Measurements from ENCODE around the gene SEPTIN1.

Gene SEPTIN1

GRCh38 chr16:30382111-30382881 lies at the start of gene SEPTIN1:
TSS of gene SEPTIN1 (minus strand) at chr16:30382561. CDS start at chr16:30382542, 19 bp downstream.
- H3K27ac Mint-ChIP-seq = peak within 1 kb of the TSS; percentile 98
- no peaks in the 10 kb centered on the region for H3K27me3 Mint-ChIP-seq
- peaks cover 66% of the 10 kb centered on the region for H3K4me1 Mint-ChIP-seq
- no peaks in the 10 kb centered on the region for H3K9me3 Mint-ChIP-seq
- peak within 1 kb of the TSS; percentile 87 for H3K4me3 Mint-ChIP-seq
- H3K36me3 Mint-ChIP-seq = peaks cover 19% of the 10 kb centered on the region
- peak; percentile 64 for ATAC-seq

GRCh38 chr16:30430428-30430970 lies 48.1 kb upstream of the SEPTIN1 start:
- H3K27ac Mint-ChIP-seq = no peak overlapping the region
- H3K4me3 Mint-ChIP-seq = no peak overlapping the region
- peaks cover 21% of the 10 kb centered on the region for H3K4me1 Mint-ChIP-seq
- peak; percentile 25 for ATAC-seq
- H3K9me3 Mint-ChIP-seq = no peaks in the 10 kb centered on the region
- peaks cover 17% of the 10 kb centered on the region for H3K36me3 Mint-ChIP-seq
- no peaks in the 10 kb centered on the region for H3K27me3 Mint-ChIP-seq

GRCh38 chr16:30429678-30430427 lies 47.5 kb upstream of the SEPTIN1 start, which contains the start of gene DCTPP1:
TSS of gene DCTPP1 (minus strand) at chr16:30430030. CDS start at chr16:30429980, 50 bp downstream.
- H3K36me3 Mint-ChIP-seq = peaks cover 17% of the 10 kb centered on the region
- ATAC-seq = peak; percentile 99
- H3K4me3 Mint-ChIP-seq = no peak within 1 kb of the TSS
- peaks cover 18% of the 10 kb centered on the region for H3K4me1 Mint-ChIP-seq
- no peak within 1 kb of the TSS for H3K27ac Mint-ChIP-seq
- H3K9me3 Mint-ChIP-seq = no peaks in the 10 kb centered on the region
- H3K27me3 Mint-ChIP-seq = no peaks in the 10 kb centered on the region

- no peaks in the 10 kb centered on the region for H3K27me3 Mint-ChIP-seq
- no peak overlapping the region for H3K4me3 Mint-ChIP-seq
- H3K27ac Mint-ChIP-seq = no peak overlapping the region
- H3K9me3 Mint-ChIP-seq = no peaks in the 10 kb centered on the region
- ATAC-seq = no peak
- H3K4me1 Mint-ChIP-seq = peaks cover 13% of the 10 kb centered on the region
- H3K36me3 Mint-ChIP-seq = peaks cover 17% of the 10 kb centered on the region
These were observed 47.0 kb upstream of the SEPTIN1 start for GRCh38 chr16:30429418-30429677.

GRCh38 chr16:30428055-30428454 lies 45.7 kb upstream of the SEPTIN1 start:
- Mint-ChIP-seq H3K36me3 (peaks cover 29% of the 10 kb centered on the region), H3K27ac (no peak overlapping the region), H3K4me1 (peaks cover 7% of the 10 kb centered on the region), H3K4me3 (peak overlapping the region; percentile 1), H3K9me3 (no peaks in the 10 kb centered on the region), H3K27me3 (no peaks in the 10 kb centered on the region)
- no peak for ATAC-seq

- Mint-ChIP-seq H3K27ac (no peak overlapping the region), H3K36me3 (peaks cover 39% of the 10 kb centered on the region), H3K9me3 (no peaks in the 10 kb centered on the region), H3K4me1 (peaks cover 25% of the 10 kb centered on the region), H3K27me3 (no peaks in the 10 kb centered on the region), H3K4me3 (no peak overlapping the region)
- no peak for ATAC-seq
These were observed 38.6 kb upstream of the SEPTIN1 start for GRCh38 chr16:30421010-30421409.

GRCh38 chr16:30418350-30419181 lies 36.2 kb upstream of the SEPTIN1 start:
- Mint-ChIP-seq H3K27me3 (no peaks in the 10 kb centered on the region), H3K36me3 (peaks cover 30% of the 10 kb centered on the region)

GRCh38 chr16:30417529-30418349 lies 35.4 kb upstream of the SEPTIN1 start:
- peak; percentile 93 for ATAC-seq
- Mint-ChIP-seq H3K4me3 (peak overlapping the region; percentile 78), H3K36me3 (peaks cover 29% of the 10 kb centered on the region), H3K27me3 (no peaks in the 10 kb centered on the region), H3K27ac (peak overlapping the region; percentile 70), H3K4me1 (peaks cover 22% of the 10 kb centered on the region), H3K9me3 (no peaks in the 10 kb centered on the region)

More at GRCh38 chr16:30418350-30419181, 36.2 kb upstream of the SEPTIN1 start:
- ATAC-seq = no peak
- Mint-ChIP-seq H3K4me3 (peak overlapping the region; percentile 78), H3K9me3 (no peaks in the 10 kb centered on the region), H3K4me1 (peaks cover 22% of the 10 kb centered on the region), H3K27ac (peak overlapping the region; percentile 70)

GRCh38 chr16:30416624-30417528 lies 34.5 kb upstream of the SEPTIN1 start:
- no peaks in the 10 kb centered on the region for H3K9me3 Mint-ChIP-seq
- peak overlapping the region; percentile 70 for H3K27ac Mint-ChIP-seq
- peaks cover 28% of the 10 kb centered on the region for H3K4me1 Mint-ChIP-seq
- H3K4me3 Mint-ChIP-seq = peak overlapping the region; percentile 26
- peaks cover 32% of the 10 kb centered on the region for H3K36me3 Mint-ChIP-seq
- H3K27me3 Mint-ChIP-seq = no peaks in the 10 kb centered on the region
- no peak for ATAC-seq

- no peak for ATAC-seq
- H3K9me3 Mint-ChIP-seq = no peaks in the 10 kb centered on the region
- H3K4me1 Mint-ChIP-seq = peaks cover 29% of the 10 kb centered on the region
- no peaks in the 10 kb centered on the region for H3K27me3 Mint-ChIP-seq
- H3K27ac Mint-ChIP-seq = peak overlapping the region; percentile 10
- H3K36me3 Mint-ChIP-seq = peaks cover 27% of the 10 kb centered on the region
- no peak overlapping the region for H3K4me3 Mint-ChIP-seq
These were observed 33.8 kb upstream of the SEPTIN1 start for GRCh38 chr16:30416047-30416603.

GRCh38 chr16:30414159-30414558 lies 31.8 kb upstream of the SEPTIN1 start:
- no peaks in the 10 kb centered on the region for H3K9me3 Mint-ChIP-seq
- H3K36me3 Mint-ChIP-seq = peaks cover 15% of the 10 kb centered on the region
- no peaks in the 10 kb centered on the region for H3K27me3 Mint-ChIP-seq
- H3K4me3 Mint-ChIP-seq = no peak overlapping the region
- no peak for ATAC-seq
- no peak overlapping the region for H3K27ac Mint-ChIP-seq
- peaks cover 42% of the 10 kb centered on the region for H3K4me1 Mint-ChIP-seq

GRCh38 chr16:30413112-30413806 lies 30.9 kb upstream of the SEPTIN1 start:
- Mint-ChIP-seq H3K27me3 (no peaks in the 10 kb centered on the region), H3K27ac (no peak overlapping the region), H3K4me1 (peaks cover 43% of the 10 kb centered on the region), H3K9me3 (no peaks in the 10 kb centered on the region), H3K36me3 (peaks cover 15% of the 10 kb centered on the region), H3K4me3 (no peak overlapping the region)
- ATAC-seq = no peak

Data from stimulated activated memory B cell treated with anti-CD40 and anti-IgM and Interleukin-4, amounts not matched to agents 10 μg/mL and 1 μg/mL and 100 μg/mL, for 72 hours (primary cell).